Measurements from ENCODE around the gene HOXC10. TPM values are rescaled to one million over a fixed set of nuclear protein-coding genes. Genes with fewer than 3 reads are reported as not detected.

HOXC10 gene
- total RNA-seq, 2 experiments from 2014 or later: not detected

- no peak for TF ChIP-seq CTCF (IDR thresholded peaks at IDR 0.05)
- no peak for DNase-seq
- intact Hi-C loops (cut with micrococcal nuclease): loop anchor here (5.0 kb wide), 1 partner anchor 34 kb away; the partner anchor contains the start of gene HOXC13
- no peak for ATAC-seq
- Mint-ChIP-seq H3K36me3 (ENCODE audit: low read depth) (peaks cover 4% of the 10 kb centered on the region), H3K9me3 (peaks cover 4% of the 10 kb centered on the region), H3K4me3 (no peak overlapping the region), H3K27me3 (peaks cover 80% of the 10 kb centered on the region), H3K27ac (no peak overlapping the region), H3K4me1 (ENCODE audit: low read depth) (peaks cover 20% of the 10 kb centered on the region)
- ChIA-PET POLR2A (no interaction called here), CTCF (interaction anchor here (1.1 kb wide), 1 partner anchor 60 kb away, joined by 3 read pairs; no protein-coding TSS in a partner anchor)
Measured at GRCh38 chr12:53971129-53971528, 13.8 kb upstream of the HOXC10 start.

- no peak for TF ChIP-seq CTCF (IDR thresholded peaks at IDR 0.05)
- ChIA-PET POLR2A (no interaction called here), CTCF (interaction anchor here (1.1 kb wide), 1 partner anchor 60 kb away, joined by 3 read pairs; no protein-coding TSS in a partner anchor)
- H3K27ac Mint-ChIP-seq: no peak overlapping the region
- peaks cover 4% of the 10 kb centered on the region for H3K36me3 Mint-ChIP-seq (ENCODE audit: low read depth)
- peaks cover 4% of the 10 kb centered on the region for H3K9me3 Mint-ChIP-seq
- peaks cover 15% of the 10 kb centered on the region for H3K4me1 Mint-ChIP-seq (ENCODE audit: low read depth)
- no peak for DNase-seq
- peaks cover 80% of the 10 kb centered on the region for H3K27me3 Mint-ChIP-seq
- H3K4me3 Mint-ChIP-seq: no peak overlapping the region
- no peak for ATAC-seq
- intact Hi-C loops (cut with micrococcal nuclease): loop anchor here (5.0 kb wide), 1 partner anchor 34 kb away; the partner anchor contains the start of gene HOXC13
Measured at GRCh38 chr12:53971686-53972085, 13.3 kb upstream of the HOXC10 start.

- POLR2A ChIA-PET: no interaction called here
- Mint-ChIP-seq H3K9me3 (peaks cover 4% of the 10 kb centered on the region), H3K4me1 (ENCODE audit: low read depth) (peaks cover 15% of the 10 kb centered on the region), H3K4me3 (no peak overlapping the region), H3K27ac (no peak overlapping the region), H3K27me3 (peaks cover 80% of the 10 kb centered on the region), H3K36me3 (ENCODE audit: low read depth) (peaks cover 4% of the 10 kb centered on the region)
- CTCF ChIA-PET: interaction anchor here (0.7 kb wide), 1 partner anchor 12 kb away, joined by 3 read pairs; no protein-coding TSS in a partner anchor
- no peak for DNase-seq
- no peak for TF ChIP-seq CTCF (IDR thresholded peaks at IDR 0.05)
- no peak for ATAC-seq
- intact Hi-C loops (cut with micrococcal nuclease): loop anchor here (5.0 kb wide), 1 partner anchor 35 kb away; the partner anchor contains the start of gene HOXC13
Measured at GRCh38 chr12:53972152-53972702, 12.7 kb upstream of the HOXC10 start.

- no peak for TF ChIP-seq CTCF (IDR thresholded peaks at IDR 0.05)
- ChIA-PET CTCF (interaction anchor here (0.7 kb wide), 1 partner anchor 13 kb away, joined by 3 read pairs; no protein-coding TSS in a partner anchor), POLR2A (interaction anchor here (1.6 kb wide), 1 partner anchor 14 kb away, joined by 4 read pairs; no protein-coding TSS in a partner anchor)
- H3K4me3 Mint-ChIP-seq: peak within 1 kb of the TSS; percentile 11
- DNase-seq: no peak
- peaks cover 4% of the 10 kb centered on the region for H3K36me3 Mint-ChIP-seq (ENCODE audit: low read depth)
- no peak within 1 kb of the TSS for H3K27ac Mint-ChIP-seq
- H3K4me1 Mint-ChIP-seq (ENCODE audit: low read depth): peaks cover 15% of the 10 kb centered on the region
- intact Hi-C loops (cut with micrococcal nuclease): loop anchor here (5.0 kb wide), 1 partner anchor 35 kb away; the partner anchor contains the start of gene HOXC13
- no peak for ATAC-seq
- H3K9me3 Mint-ChIP-seq: peaks cover 4% of the 10 kb centered on the region
- H3K27me3 Mint-ChIP-seq: peaks cover 79% of the 10 kb centered on the region
Measured at GRCh38 chr12:53972722-53973235, 12.2 kb upstream of the HOXC10 start, which contains the start of gene HOXC11. TSS of gene HOXC11 (plus strand) at chr12:53973126. CDS start at chr12:53973242, 116 bp downstream.

All from activated CD8-positive, alpha-beta T cell treated with anti-CD3 and anti-CD28 coated beads for 36 hours (primary cell).